Measurements from ENCODE around the gene HDAC10. TPM values are rescaled to one million over a fixed set of nuclear protein-coding genes. Genes with fewer than 3 reads are reported as not detected.

Gene HDAC10
- total RNA-seq, 1 experiment from 2014 or later, result 45.0 TPM

GRCh38 chr22:50200461-50201190 lies 50.4 kb downstream of the HDAC10 start, which contains the start of gene SELENOO:
SELENOO (plus strand) TSS chr22:50201011; CDS start chr22:50201037, 26 bp downstream.
- Histone ChIP-seq H3K4me2 (ENCODE audit: insufficient read depth, insufficient read length, low read length) (peak within 1 kb of the TSS; percentile 54), H3K79me1 (ENCODE audit: insufficient read depth, low read depth, low read length, poor library complexity, severe bottlenecking) (no peaks in the 10 kb centered on the region), H2BK15ac (ENCODE audit: low read depth, low read length) (no peak within 1 kb of the TSS), H2BK20ac (ENCODE audit: low read depth, low read length, poor library complexity, severe bottlenecking) (no peak within 1 kb of the TSS), H3K27me3 (ENCODE audit: insufficient read depth, low read length) (no peaks in the 10 kb centered on the region), H3K27ac (ENCODE audit: insufficient read length, low read depth, low read length) (no peak within 1 kb of the TSS), H2AFZ (ENCODE audit: low read length) (no peak within 1 kb of the TSS), H4K91ac (ENCODE audit: insufficient read length, low read depth, low read length) (no peak within 1 kb of the TSS), H2BK12ac (ENCODE audit: insufficient read length, low read depth, low read length) (no peak within 1 kb of the TSS), H3K9me3 (ENCODE audit: control insufficient read depth, low read depth, low read length) (no peaks in the 10 kb centered on the region), H3K56ac (ENCODE audit: insufficient read length, low read depth, low read length) (no peak within 1 kb of the TSS), H3T11ph (ENCODE audit: low read length) (no peak within 1 kb of the TSS), H2AK5ac (ENCODE audit: insufficient read length, low read length) (no peak within 1 kb of the TSS), H3K18ac (ENCODE audit: insufficient read length, low read depth, low read length) (no peak within 1 kb of the TSS), H4K8ac (replicated peaks; ENCODE audit: insufficient read length, low read depth, low read length) (no peak within 1 kb of the TSS), H4K5ac (ENCODE audit: insufficient read length, low read depth, low read length) (no peak within 1 kb of the TSS), H2BK5ac (ENCODE audit: insufficient read length, low read length) (no peak within 1 kb of the TSS), H3K79me2 (ENCODE audit: insufficient read depth, low read length) (no peaks in the 10 kb centered on the region; the same call in 1 of the 2 replicates), H2BK120ac (ENCODE audit: low read depth, low read length, poor library complexity, severe bottlenecking) (no peak within 1 kb of the TSS), H3K23me2 (ENCODE audit: insufficient read length, low read depth, low read length, poor library complexity, severe bottlenecking) (peaks cover 13% of the 10 kb centered on the region), H3K9ac (ENCODE audit: extremely low read depth, insufficient read length, low read length) (no peak within 1 kb of the TSS), H4K20me1 (ENCODE audit: control insufficient read depth, insufficient read depth, insufficient read length) (peaks cover 3% of the 10 kb centered on the region), H3K4ac (ENCODE audit: low read depth, low read length) (no peak within 1 kb of the TSS), H3K4me1 (ENCODE audit: insufficient read depth, low read length) (no peaks in the 10 kb centered on the region), H3K23ac (ENCODE audit: insufficient read length, low read depth, low read length) (no peak within 1 kb of the TSS), H3K14ac (ENCODE audit: insufficient read depth, low read length) (no peak within 1 kb of the TSS)
- H3K36me3 Mint-ChIP-seq (ENCODE audit: insufficient read depth in 1 of 3, low read depth in 3 of 3), result peaks cover 16 to 36% (median 29%) of the 10 kb centered on the region in 3 experiments
- peaks cover 5 to 6% of the 10 kb centered on the region in 2 experiments; a peak in 3 of 5 replicates for H3K9me3 Mint-ChIP-seq
- H3K4me1 Mint-ChIP-seq, result peaks cover 10 to 11% of the 10 kb centered on the region in 2 experiments
- peak; percentile 92 for DNase-seq
- WGBS (ENCODE audit: extremely low coverage, insufficient read length, low lambda C conversion rate), result no CpG with 5 or more reads among the region's 105 CpGs
- no peak for TF ChIP-seq CTCF (conservative IDR thresholded peaks at IDR 0.05)
- no peaks in the 10 kb centered on the region for H3K27me3 Mint-ChIP-seq (ENCODE audit: low read depth)
- peak within 1 kb of the TSS in 1 of 3 experiments; percentile 75; a peak in 2 of 7 replicates for H3K27ac Mint-ChIP-seq
- peak within 1 kb of the TSS; percentile 72 to 86 for H3K4me3 Mint-ChIP-seq

All from H9 (cell line).